ENCODE data around the gene MYH11. TPM values are rescaled to one million over a fixed set of nuclear protein-coding genes. Genes with fewer than 3 reads are reported as not detected.
A peak's percentile ranks its signal among the peaks of the same experiment; 100 is the strongest.

The MYH11 gene
- total and polyA plus RNA-seq, 10 of the 15 experiments (the other 5 are each of a cell fraction or from before 2014, with no cell fraction given): 0.01 to 1.9 (median 0.13) TPM; not detected in 1

DNA sequence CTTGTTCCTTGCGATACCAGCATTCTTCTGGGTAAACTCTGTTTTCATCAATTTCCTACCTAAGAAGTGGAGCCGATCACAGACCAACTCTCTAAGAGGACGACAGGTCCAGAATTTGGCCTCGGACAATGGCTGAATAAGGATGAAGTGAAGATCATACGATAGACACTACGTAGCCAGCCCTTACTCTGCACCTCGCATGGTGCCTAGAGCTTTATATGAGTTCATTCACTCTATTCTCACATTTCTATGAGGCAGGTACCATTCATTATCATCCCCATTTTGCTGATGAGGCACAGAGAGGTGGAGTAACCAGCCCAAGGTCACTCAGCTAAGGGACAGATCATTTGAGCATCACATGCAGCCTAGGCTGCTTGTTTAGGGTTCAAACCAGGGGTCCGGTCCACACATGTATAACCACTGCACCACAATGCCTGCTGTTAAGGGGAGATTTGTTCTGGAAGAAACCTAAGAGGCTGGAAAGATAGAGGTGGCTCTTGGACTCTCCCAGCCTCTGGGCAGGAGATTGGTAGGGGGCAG is 78.6 kb downstream of the MYH11 start (continued):
- TF ChIP-seq, protein P1, sequence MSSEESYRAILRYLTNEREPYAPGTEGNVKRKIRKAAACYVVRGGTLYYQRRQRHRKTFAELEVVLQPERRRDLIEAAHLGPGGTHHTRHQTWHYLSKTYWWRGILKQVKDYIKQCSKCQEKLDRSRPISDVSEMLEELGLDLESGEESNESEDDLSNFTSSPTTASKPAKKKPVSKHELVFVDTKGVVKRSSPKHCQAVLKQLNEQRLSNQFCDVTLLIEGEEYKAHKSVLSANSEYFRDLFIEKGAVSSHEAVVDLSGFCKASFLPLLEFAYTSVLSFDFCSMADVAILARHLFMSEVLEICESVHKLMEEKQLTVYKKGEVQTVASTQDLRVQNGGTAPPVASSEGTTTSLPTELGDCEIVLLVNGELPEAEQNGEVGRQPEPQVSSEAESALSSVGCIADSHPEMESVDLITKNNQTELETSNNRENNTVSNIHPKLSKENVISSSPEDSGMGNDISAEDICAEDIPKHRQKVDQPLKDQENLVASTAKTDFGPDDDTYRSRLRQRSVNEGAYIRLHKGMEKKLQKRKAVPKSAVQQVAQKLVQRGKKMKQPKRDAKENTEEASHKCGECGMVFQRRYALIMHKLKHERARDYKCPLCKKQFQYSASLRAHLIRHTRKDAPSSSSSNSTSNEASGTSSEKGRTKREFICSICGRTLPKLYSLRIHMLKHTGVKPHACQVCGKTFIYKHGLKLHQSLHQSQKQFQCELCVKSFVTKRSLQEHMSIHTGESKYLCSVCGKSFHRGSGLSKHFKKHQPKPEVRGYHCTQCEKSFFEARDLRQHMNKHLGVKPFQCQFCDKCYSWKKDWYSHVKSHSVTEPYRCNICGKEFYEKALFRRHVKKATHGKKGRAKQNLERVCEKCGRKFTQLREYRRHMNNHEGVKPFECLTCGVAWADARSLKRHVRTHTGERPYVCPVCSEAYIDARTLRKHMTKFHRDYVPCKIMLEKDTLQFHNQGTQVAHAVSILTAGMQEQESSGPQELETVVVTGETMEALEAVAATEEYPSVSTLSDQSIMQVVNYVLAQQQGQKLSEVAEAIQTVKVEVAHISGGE (CRISPR knock-in tag; IDR thresholded peaks at IDR 0.05): no peak

DNA sequence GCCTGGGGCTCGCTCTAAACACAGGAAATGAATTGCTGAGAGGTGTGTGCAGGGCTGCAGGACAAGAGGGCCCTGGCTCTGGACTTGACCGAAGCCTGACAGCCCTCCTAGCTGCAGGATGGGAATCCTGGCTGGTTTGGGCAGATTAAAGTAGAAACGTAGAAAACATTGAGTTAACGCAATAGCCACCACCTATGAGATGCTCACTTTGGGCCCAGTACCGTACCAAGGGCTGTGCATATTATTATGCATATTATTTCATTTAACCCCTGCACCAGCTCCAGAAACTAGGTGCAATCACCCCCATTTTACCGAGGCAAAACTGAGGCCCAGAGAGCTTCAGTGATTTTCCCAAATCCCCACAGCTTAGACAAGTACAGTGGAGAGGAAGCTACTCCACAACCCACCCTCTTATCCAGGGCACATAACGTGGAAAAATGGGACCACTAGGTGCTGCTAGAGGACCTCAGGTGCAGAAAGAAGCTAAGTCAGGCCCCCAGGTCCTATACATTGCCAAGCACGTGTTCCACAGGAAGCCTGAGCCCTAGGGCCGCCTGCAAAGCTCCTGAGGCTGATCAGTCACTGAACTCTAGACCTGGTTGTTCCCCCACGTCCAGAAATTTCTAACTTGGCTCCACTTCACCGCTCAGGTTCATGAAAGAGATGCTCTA is 79.2 kb downstream of the MYH11 start:
- H3K4me1 ChIP-seq (ENCODE audit: control insufficient read depth, insufficient read depth, low read length): no peaks in the 10 kb centered on the region
- no peak overlapping the region for H3K4me3 ChIP-seq
- no peak overlapping the region for H3K9ac ChIP-seq (ENCODE audit: control insufficient read depth, insufficient read depth, low read length)
- ChIA-PET RAD21 (ENCODE audit: unreplicated experiment) (interaction anchor here (0.8 to 1.6 kb wide), 3 partner anchors 44 to 350 kb away, joined by 3 to 5 read pairs (median 3); no protein-coding TSS in a partner anchor), SMC1A (ENCODE audit: uncharacterized antibody, unreplicated experiment) (interaction anchor here (1.6 kb wide), 1 partner anchor 350 kb away, joined by 4 read pairs; no protein-coding TSS in a partner anchor), POLR2A (no interaction called here), CTCF (interaction anchor here (0.6 to 2.3 kb wide), 7 partner anchors 12 to 426 kb away, joined by 3 to 13 read pairs (median 4); no protein-coding TSS in a partner anchor)
- FAIRE-seq (no peak), DNase-seq (ENCODE audit: low read depth, low spot score) (no peak), ATAC-seq (peak; percentile 65)
- no peaks in the 10 kb centered on the region for H3K9me3 ChIP-seq (replicated peaks; ENCODE audit: control insufficient read depth, insufficient read depth, low read length)
- H4K20me1 ChIP-seq (ENCODE audit: control insufficient read depth, insufficient read depth): no peaks in the 10 kb centered on the region
- WGBS (ENCODE audit: insufficient coverage, insufficient replicate concordance, low lambda C conversion rate, missing lambda C conversion rate): 20% methylated on average over 11 of the region's 11 CpGs
- no peak overlapping the region for H3K4me2 ChIP-seq (ENCODE audit: control insufficient read depth, insufficient read depth)
- H3K79me2 ChIP-seq (ENCODE audit: control insufficient read depth, insufficient read depth, low read length): no peaks in the 10 kb centered on the region
- in situ Hi-C loops (cut with MboI) (loop anchor here (5.0 kb wide), 1 partner anchor 410 kb away; no protein-coding TSS in a partner anchor), intact Hi-C loops (cut with micrococcal nuclease; ENCODE audit: unreplicated experiment) (no loop called here)
- no peak overlapping the region for H2AFZ ChIP-seq (ENCODE audit: control insufficient read depth, low read depth, low read length)
- TF ChIP-seq SMC3 (IDR thresholded peaks at IDR 0.05; ENCODE audit: borderline replicate concordance, low read length) (peak; percentile 33; the same call in 1 of the 2 replicates), BHLHE40 (IDR thresholded peaks at IDR 0.05; ENCODE audit: borderline replicate concordance in 1 of 2, low read depth in 2 of 2, low read length in 1 of 2) (0 out of 4 replicates have a peak, but pooled peaks of 1 of the 2 experiments have one; percentile 10), RAD21 (IDR thresholded peaks at IDR 0.05; ENCODE audit: insufficient read depth, low read depth, low read length) (peak; percentile 70), BRCA1 (IDR thresholded peaks at IDR 0.05; ENCODE audit: low read depth, low read length) (no peak)
- TF ChIP-seq, protein P2, sequence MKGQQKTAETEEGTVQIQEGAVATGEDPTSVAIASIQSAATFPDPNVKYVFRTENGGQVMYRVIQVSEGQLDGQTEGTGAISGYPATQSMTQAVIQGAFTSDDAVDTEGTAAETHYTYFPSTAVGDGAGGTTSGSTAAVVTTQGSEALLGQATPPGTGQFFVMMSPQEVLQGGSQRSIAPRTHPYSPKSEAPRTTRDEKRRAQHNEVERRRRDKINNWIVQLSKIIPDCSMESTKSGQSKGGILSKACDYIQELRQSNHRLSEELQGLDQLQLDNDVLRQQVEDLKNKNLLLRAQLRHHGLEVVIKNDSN (IDR thresholded peaks at IDR 0.05; ENCODE audit: borderline replicate concordance, extremely low read length, insufficient read depth, low read depth, low read length): peak; percentile 39
- TF ChIP-seq, protein P3, sequence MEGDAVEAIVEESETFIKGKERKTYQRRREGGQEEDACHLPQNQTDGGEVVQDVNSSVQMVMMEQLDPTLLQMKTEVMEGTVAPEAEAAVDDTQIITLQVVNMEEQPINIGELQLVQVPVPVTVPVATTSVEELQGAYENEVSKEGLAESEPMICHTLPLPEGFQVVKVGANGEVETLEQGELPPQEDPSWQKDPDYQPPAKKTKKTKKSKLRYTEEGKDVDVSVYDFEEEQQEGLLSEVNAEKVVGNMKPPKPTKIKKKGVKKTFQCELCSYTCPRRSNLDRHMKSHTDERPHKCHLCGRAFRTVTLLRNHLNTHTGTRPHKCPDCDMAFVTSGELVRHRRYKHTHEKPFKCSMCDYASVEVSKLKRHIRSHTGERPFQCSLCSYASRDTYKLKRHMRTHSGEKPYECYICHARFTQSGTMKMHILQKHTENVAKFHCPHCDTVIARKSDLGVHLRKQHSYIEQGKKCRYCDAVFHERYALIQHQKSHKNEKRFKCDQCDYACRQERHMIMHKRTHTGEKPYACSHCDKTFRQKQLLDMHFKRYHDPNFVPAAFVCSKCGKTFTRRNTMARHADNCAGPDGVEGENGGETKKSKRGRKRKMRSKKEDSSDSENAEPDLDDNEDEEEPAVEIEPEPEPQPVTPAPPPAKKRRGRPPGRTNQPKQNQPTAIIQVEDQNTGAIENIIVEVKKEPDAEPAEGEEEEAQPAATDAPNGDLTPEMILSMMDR (IDR thresholded peaks at IDR 0.05 in 2 of 3, conservative IDR thresholded peaks at IDR 0.05 in 1 of 3; ENCODE audit: control insufficient read depth in 2 of 3, extremely low read depth in 1 of 3, insufficient read depth in 1 of 3, low read depth in 3 of 3, low read length in 3 of 3): peak; percentile 40 to 60 (median 54)
- TF ChIP-seq, protein P1 (CRISPR knock-in tag; IDR thresholded peaks at IDR 0.05): no peak
- H3K27me3 ChIP-seq (replicated peaks in 1 of 2; ENCODE audit: control insufficient read depth in 2 of 2, insufficient read depth in 2 of 2, low read length in 1 of 2): no peaks in the 10 kb centered on the region; a peak in 1 of 4 replicates
- no peak overlapping the region for H3K27ac ChIP-seq (ENCODE audit: control insufficient read depth, insufficient read depth)
- H3K36me3 ChIP-seq (ENCODE audit: control insufficient read depth in 2 of 2, insufficient read depth in 2 of 2, low read length in 1 of 2): no peaks in the 10 kb centered on the region
- BruUV-seq (replicated peaks): no TSS peak
